Gastrocnemius medialis (tissue), 4 donors: ENCODE results near the gene FCHO2.

Experiments
- CTCF ChIP-seq, 5 experiments: fragments of 450-650 bp in 3 of 5; fragments of 200-600 bp in 2 of 5; sonication (generic) in 2 of 5; IDR thresholded peaks in 4 of 5; conservative IDR thresholded peaks in 1 of 5; 1 replicate in 4 of 5; 2 replicates in 1 of 5; pipeline ENCODE4 v1.5.1; 2016 to 2019; ENCODE audit warnings: antibody characterized with exemption in 5 of 5, mild to moderate bottlenecking in 3 of 5, moderate library complexity in 3 of 5
- POLR2A ChIP-seq, 2 donors: fragments of 450-650 bp; IDR thresholded peaks; one replicate each; pipeline ENCODE4 v1.6.1; 2017; ENCODE audit warnings: antibody characterized with exemption in 2 of 2, mild to moderate bottlenecking in 2 of 2, moderate library complexity in 2 of 2

DNA sequence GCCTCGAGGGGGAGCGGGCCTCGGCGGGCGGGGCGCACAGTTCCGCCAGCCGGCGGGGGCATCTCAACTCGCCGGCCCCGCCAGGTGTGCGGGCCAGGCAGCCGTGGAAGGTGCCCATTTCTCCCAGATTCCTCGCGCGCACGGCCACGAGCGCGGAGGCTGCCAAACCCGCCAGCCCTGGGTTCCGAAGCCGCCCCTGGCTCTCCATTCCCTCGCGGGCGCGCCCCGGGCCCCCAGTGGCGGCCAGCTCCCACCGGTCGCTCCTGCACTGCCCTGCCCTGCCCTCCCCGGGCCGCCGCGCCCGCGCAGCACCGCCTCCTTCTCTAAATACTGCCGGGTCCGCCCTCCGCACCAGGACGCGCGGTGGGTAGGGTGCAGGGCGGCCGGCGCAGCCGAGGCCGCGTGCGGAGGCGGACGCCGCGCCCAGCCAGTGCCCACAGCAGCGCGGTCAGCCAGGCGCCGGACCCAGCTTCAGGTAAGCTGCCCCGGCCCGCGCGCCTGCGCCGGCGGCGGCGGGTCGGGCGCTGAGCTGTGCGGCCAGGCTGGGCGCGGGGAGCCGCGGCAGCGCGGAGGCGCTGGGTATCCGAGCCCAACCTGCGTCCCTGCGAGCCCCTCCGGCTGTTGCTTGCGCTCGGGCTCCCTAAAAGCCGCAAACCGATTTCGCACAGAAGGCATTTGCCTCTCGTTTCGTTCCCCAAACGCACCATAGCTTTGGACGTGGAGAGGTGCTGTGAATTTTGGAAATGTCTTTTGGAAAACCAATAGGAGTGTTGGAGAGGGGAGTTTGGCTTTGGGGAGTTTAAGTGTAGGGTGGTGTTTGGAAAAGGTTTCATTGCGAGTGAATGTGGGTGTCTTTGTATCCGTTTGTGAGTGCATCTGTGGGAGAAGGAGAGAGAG is 164.6 kb downstream of the FCHO2 start, which contains the start of gene TMEM171:
- TF ChIP-seq CTCF (IDR thresholded peaks at IDR 0.05 in 4 of 5, conservative IDR thresholded peaks at IDR 0.05 in 1 of 5): no peak
- peak; percentile 29 to 43 for TF ChIP-seq POLR2A (IDR thresholded peaks at IDR 0.05)
